Measurements from ENCODE around the gene AUTS2.

AUTS2 gene

GRCh38 chr7:70696201-70696754, 1098.0 kb downstream of the AUTS2 start:
- peak overlapping the region; percentile 88 for H3K4me3 Mint-ChIP-seq
- peaks cover 13% of the 10 kb centered on the region for H3K4me1 Mint-ChIP-seq (ENCODE audit: low read depth)
- peaks cover 26% of the 10 kb centered on the region for H3K27me3 Mint-ChIP-seq
- H3K27ac Mint-ChIP-seq: no peak overlapping the region
- no peaks in the 10 kb centered on the region for H3K9me3 Mint-ChIP-seq (ENCODE audit: low read depth)
- no peaks in the 10 kb centered on the region for H3K36me3 Mint-ChIP-seq

DNA sequence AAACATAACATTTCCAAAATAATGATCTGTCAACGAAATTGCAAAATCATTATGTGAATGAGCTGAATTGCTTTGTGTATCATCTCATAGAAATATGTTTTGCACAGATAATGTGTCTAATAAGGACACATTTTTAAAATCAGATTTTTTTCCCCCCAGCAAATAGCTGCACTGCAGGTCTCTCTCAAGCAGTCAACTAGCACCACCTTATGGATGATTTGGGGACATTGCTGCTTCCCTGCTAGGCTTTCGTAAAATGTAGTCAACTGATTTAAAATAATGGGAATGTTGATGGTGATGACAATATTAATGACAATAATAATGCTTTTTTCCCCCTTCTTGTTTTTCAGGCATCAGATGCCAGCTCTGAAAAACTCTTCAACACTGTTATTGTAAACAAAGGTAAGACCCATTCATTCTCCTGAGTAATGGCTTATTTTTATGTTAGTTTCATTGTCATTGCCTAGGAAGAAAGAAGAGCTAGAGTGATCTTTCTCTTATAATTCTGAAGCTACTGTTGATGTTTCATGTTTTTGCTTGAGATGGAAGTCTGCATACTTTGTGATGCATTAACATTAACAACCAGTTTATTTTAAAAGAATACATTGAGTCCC, 1100.1 kb downstream of the AUTS2 start:
- Mint-ChIP-seq H3K27ac (no peak overlapping the region), H3K9me3 (ENCODE audit: low read depth) (no peaks in the 10 kb centered on the region), H3K36me3 (no peaks in the 10 kb centered on the region), H3K4me1 (ENCODE audit: low read depth) (peaks cover 9% of the 10 kb centered on the region), H3K27me3 (peaks cover 22% of the 10 kb centered on the region), H3K4me3 (no peak overlapping the region)

- Mint-ChIP-seq H3K27ac (no peak overlapping the region), H3K27me3 (peaks cover 21% of the 10 kb centered on the region), H3K36me3 (no peaks in the 10 kb centered on the region), H3K9me3 (ENCODE audit: low read depth) (no peaks in the 10 kb centered on the region), H3K4me1 (ENCODE audit: low read depth) (peaks cover 7% of the 10 kb centered on the region), H3K4me3 (no peak overlapping the region)
Measured at GRCh38 chr7:70699271-70699670, 1101.0 kb downstream of the AUTS2 start.

DNA sequence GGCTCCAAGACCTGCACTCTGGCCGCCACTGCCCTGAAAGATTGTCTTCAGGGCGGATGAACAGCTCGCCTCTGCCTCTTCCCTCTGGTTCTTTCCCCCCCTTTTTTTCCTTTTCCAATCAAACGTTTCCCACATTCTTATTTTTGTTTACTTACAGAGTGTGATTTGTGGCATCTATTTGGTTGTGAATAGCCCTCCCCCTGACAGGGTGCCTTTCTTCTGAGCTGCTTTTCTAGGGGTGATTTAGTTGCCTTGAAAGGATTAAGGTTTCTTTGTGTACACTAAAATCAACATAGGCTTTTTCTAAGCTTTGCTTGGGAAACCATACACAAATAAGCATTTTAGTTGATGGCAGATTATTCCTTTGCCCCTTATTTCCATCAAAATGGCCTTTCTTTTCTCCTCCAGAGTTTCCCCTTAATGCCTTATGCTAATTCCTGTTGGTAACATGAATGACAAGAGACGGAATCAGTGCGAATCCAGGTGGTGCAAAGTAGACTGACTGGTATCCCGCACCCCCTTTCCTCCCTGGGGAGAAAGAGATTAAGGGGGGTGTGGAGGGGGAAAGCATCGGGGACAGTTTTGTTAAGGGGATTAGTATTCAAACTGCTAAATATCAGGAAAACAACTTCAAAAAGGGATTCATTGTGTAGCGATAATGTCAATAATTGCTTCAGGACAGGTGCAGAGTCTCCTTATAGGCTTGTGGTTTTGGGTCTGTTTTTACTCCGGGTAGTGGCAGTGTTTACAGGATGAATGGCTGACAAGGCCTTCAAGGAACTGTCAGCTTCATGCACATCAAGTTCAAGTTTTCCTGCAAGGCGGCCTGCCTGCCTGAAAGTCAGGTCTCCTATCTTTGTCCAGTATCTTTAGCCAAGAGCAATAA, 1102.0 kb downstream of the AUTS2 start:
- Mint-ChIP-seq H3K4me3 (no peak overlapping the region), H3K4me1 (ENCODE audit: low read depth) (peaks cover 7% of the 10 kb centered on the region), H3K27me3 (peaks cover 21% of the 10 kb centered on the region), H3K27ac (no peak overlapping the region), H3K9me3 (ENCODE audit: low read depth) (no peaks in the 10 kb centered on the region), H3K36me3 (no peaks in the 10 kb centered on the region)

GRCh38 chr7:70700941-70701425, 1102.7 kb downstream of the AUTS2 start:
- H3K36me3 Mint-ChIP-seq: no peaks in the 10 kb centered on the region
- peaks cover under 1% of the 10 kb centered on the region for H3K4me1 Mint-ChIP-seq (ENCODE audit: low read depth)
- no peaks in the 10 kb centered on the region for H3K9me3 Mint-ChIP-seq (ENCODE audit: low read depth)
- no peak overlapping the region for H3K27ac Mint-ChIP-seq
- no peak overlapping the region for H3K4me3 Mint-ChIP-seq
- H3K27me3 Mint-ChIP-seq: peaks cover 17% of the 10 kb centered on the region

- H3K27ac Mint-ChIP-seq: no peak overlapping the region
- no peaks in the 10 kb centered on the region for H3K9me3 Mint-ChIP-seq (ENCODE audit: low read depth)
- H3K4me3 Mint-ChIP-seq: no peak overlapping the region
- peaks cover 17% of the 10 kb centered on the region for H3K27me3 Mint-ChIP-seq
- no peaks in the 10 kb centered on the region for H3K4me1 Mint-ChIP-seq (ENCODE audit: low read depth)
- H3K36me3 Mint-ChIP-seq: no peaks in the 10 kb centered on the region
Measured at GRCh38 chr7:70701477-70701876, 1103.2 kb downstream of the AUTS2 start.

- H3K27me3 Mint-ChIP-seq: peaks cover 14% of the 10 kb centered on the region
- H3K36me3 Mint-ChIP-seq: no peaks in the 10 kb centered on the region
- H3K9me3 Mint-ChIP-seq (ENCODE audit: low read depth): no peaks in the 10 kb centered on the region
- no peak overlapping the region for H3K27ac Mint-ChIP-seq
- no peak overlapping the region for H3K4me3 Mint-ChIP-seq
- no peaks in the 10 kb centered on the region for H3K4me1 Mint-ChIP-seq (ENCODE audit: low read depth)
Measured at GRCh38 chr7:70701991-70702390, 1103.7 kb downstream of the AUTS2 start.

DNA sequence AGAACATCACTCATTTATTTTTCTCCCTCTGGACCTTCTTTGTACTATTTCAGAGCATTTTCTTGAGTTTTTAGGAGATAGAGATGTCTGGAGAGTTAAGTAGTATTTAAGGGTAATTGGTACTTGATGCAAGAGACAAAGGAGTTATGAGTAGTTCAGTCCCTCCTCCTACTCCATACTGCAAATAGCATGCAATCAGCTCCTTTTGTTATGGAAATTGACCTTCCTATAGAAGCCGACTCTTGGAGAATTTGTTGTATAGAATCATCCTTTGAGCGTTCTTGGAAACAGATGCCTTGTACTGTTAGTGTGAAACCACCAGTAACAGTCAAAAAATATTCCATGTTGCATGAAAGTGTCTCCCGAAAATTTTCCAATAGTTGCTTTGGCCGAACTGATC, 1105.5 kb downstream of the AUTS2 start:
- H3K9me3 Mint-ChIP-seq (ENCODE audit: low read depth): no peaks in the 10 kb centered on the region
- no peaks in the 10 kb centered on the region for H3K4me1 Mint-ChIP-seq (ENCODE audit: low read depth)
- H3K36me3 Mint-ChIP-seq: no peaks in the 10 kb centered on the region
- H3K27ac Mint-ChIP-seq: no peak overlapping the region
- no peak overlapping the region for H3K4me3 Mint-ChIP-seq
- peaks cover 4% of the 10 kb centered on the region for H3K27me3 Mint-ChIP-seq

- no peaks in the 10 kb centered on the region for H3K4me1 Mint-ChIP-seq (ENCODE audit: low read depth)
- H3K4me3 Mint-ChIP-seq: no peak overlapping the region
- H3K36me3 Mint-ChIP-seq: no peaks in the 10 kb centered on the region
- no peak overlapping the region for H3K27ac Mint-ChIP-seq
- H3K27me3 Mint-ChIP-seq: peaks cover 4% of the 10 kb centered on the region
- no peaks in the 10 kb centered on the region for H3K9me3 Mint-ChIP-seq (ENCODE audit: low read depth)
Measured at GRCh38 chr7:70704831-70705346, 1106.6 kb downstream of the AUTS2 start.

DNA sequence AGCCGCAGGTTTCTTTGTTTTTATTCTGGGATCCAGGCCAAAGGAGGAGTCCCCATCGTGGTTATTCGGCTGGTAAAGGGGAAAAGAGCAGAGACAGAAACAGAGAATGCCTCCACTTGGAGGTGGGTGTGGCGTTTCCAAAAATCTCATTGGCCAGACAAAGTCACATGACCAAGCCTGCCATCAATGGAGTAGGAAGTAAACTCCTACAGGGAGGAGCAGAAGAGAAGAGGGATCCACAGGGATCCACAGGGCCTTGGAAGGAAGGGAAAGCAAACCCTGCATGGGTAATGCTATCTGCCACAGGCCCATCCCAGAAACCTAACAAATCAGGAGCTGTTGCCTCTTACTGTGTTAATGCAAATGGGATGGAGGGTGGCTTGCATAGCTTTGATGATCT, 1107.9 kb downstream of the AUTS2 start:
- no peaks in the 10 kb centered on the region for H3K9me3 Mint-ChIP-seq (ENCODE audit: low read depth)
- no peaks in the 10 kb centered on the region for H3K36me3 Mint-ChIP-seq
- no peak overlapping the region for H3K4me3 Mint-ChIP-seq
- no peaks in the 10 kb centered on the region for H3K4me1 Mint-ChIP-seq (ENCODE audit: low read depth)
- H3K27ac Mint-ChIP-seq: no peak overlapping the region
- peaks cover 4% of the 10 kb centered on the region for H3K27me3 Mint-ChIP-seq

DNA sequence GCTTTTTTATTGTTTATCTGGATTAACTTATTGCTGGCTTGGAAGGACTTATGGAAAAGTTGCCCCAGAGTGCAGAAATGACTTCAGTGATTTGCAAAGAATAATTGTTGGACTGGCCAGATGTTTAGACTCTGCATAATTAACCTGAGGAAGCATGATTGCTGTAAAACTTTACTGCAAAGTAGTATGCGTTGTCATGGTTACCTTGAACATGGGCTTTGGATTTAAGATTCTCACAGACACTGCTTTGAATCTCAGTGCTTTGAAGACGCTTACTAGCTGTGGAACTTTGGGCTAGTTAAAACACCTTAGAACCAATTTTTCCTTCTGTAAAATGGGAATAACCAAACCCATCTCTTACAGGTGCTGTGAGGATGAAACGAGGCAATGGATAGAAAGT, 1108.4 kb downstream of the AUTS2 start:
- H3K9me3 Mint-ChIP-seq (ENCODE audit: low read depth): no peaks in the 10 kb centered on the region
- H3K4me1 Mint-ChIP-seq (ENCODE audit: low read depth): no peaks in the 10 kb centered on the region
- no peaks in the 10 kb centered on the region for H3K27me3 Mint-ChIP-seq
- H3K27ac Mint-ChIP-seq: no peak overlapping the region
- H3K4me3 Mint-ChIP-seq: no peak overlapping the region
- H3K36me3 Mint-ChIP-seq: no peaks in the 10 kb centered on the region

- no peak overlapping the region for H3K27ac Mint-ChIP-seq
- no peaks in the 10 kb centered on the region for H3K36me3 Mint-ChIP-seq
- H3K4me3 Mint-ChIP-seq: no peak overlapping the region
- H3K4me1 Mint-ChIP-seq (ENCODE audit: low read depth): no peaks in the 10 kb centered on the region
- H3K9me3 Mint-ChIP-seq (ENCODE audit: low read depth): no peaks in the 10 kb centered on the region
- no peaks in the 10 kb centered on the region for H3K27me3 Mint-ChIP-seq
Measured at GRCh38 chr7:70707823-70708243, 1109.6 kb downstream of the AUTS2 start.

DNA sequence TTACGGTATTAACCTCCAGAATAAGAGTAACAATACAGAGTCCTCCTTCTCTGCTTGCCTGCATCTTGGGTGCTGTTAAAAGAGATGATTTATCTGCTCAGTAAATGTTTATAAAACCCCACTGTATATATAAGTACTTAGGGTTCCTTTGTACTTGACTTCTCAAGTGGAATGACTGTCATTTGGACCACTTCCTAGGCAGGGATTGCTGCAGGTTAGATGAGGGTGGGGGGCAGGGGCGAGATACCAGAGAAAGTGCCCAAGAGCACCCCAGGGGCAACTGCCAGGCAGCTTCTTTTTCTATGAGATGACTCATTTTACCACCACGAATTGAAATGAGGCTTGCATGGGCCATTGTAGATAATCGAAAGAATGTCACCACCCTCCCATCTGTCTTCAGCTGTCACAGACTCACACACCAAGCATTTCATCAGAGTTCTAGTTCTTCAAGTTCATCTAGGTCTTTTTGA, 1111.8 kb downstream of the AUTS2 start:
- no peaks in the 10 kb centered on the region for H3K27me3 Mint-ChIP-seq
- H3K27ac Mint-ChIP-seq: no peak overlapping the region

GRCh38 chr7:70710651-70711050, 1112.4 kb downstream of the AUTS2 start:
- no peak overlapping the region for H3K27ac Mint-ChIP-seq

More for the DNA sequence above, 1111.8 kb downstream of the AUTS2 start:
- Mint-ChIP-seq H3K36me3 (no peaks in the 10 kb centered on the region), H3K4me3 (no peak overlapping the region), H3K9me3 (ENCODE audit: low read depth) (no peaks in the 10 kb centered on the region), H3K4me1 (ENCODE audit: low read depth) (no peaks in the 10 kb centered on the region)

GRCh38 chr7:70711452-70711851, 1113.2 kb downstream of the AUTS2 start:
- no peak overlapping the region for H3K4me3 Mint-ChIP-seq
- no peaks in the 10 kb centered on the region for H3K4me1 Mint-ChIP-seq (ENCODE audit: low read depth)
- H3K27me3 Mint-ChIP-seq: no peaks in the 10 kb centered on the region
- H3K27ac Mint-ChIP-seq: no peak overlapping the region
- H3K36me3 Mint-ChIP-seq: no peaks in the 10 kb centered on the region
- H3K9me3 Mint-ChIP-seq (ENCODE audit: low read depth): no peaks in the 10 kb centered on the region

More at GRCh38 chr7:70710651-70711050, 1112.4 kb downstream of the AUTS2 start:
- H3K4me3 Mint-ChIP-seq: no peak overlapping the region
- no peaks in the 10 kb centered on the region for H3K27me3 Mint-ChIP-seq
- H3K4me1 Mint-ChIP-seq (ENCODE audit: low read depth): no peaks in the 10 kb centered on the region
- no peaks in the 10 kb centered on the region for H3K36me3 Mint-ChIP-seq
- H3K9me3 Mint-ChIP-seq (ENCODE audit: low read depth): no peaks in the 10 kb centered on the region
